H1 (cell line): Measurements from ENCODE around the gene RXFP4. TPM values are rescaled to one million over a fixed set of nuclear protein-coding genes. Genes with fewer than 3 reads are reported as not detected.

ENCODE experiments used
- CTCF ChIA-PET: fragments of 300-600 bp; sonication (Branson Sonifier 250); formaldehyde crosslinking; loops from one replicate; lab custom pipeline; 2021; ENCODE audit not compliant: partially characterized antibody; lab: Charles Lee
- POLR2A ChIA-PET: fragments of 300-600 bp; sonication (Branson Sonifier 250); formaldehyde crosslinking; loops from one replicate; lab custom pipeline; 2021; ENCODE audit warnings: inconsistent platforms; ENCODE audit not compliant: partially characterized antibody; lab: Charles Lee
- DNase-seq, 2 experiments: peaks; one replicate each; pipeline versions ENCODE4 v3.0.0 to v3.0.0-alpha.2; 2010 to 2022; ENCODE audit warnings: low spot score in 2 of 2, low read depth in 1 of 2, mixed read lengths in 1 of 2
- FAIRE-seq: peaks from 2 replicates; lab custom pipeline; 2011; peaks lifted over from hg19 to GRCh38; lab: Jason Lieb, UNC
- H2AFZ ChIP-seq: 2 replicates; pipeline ENCODE4 v1.8.1; 2012; ENCODE audit warnings: low read length, inconsistent platforms
- H2AK5ac ChIP-seq: 2 replicates; pipeline ENCODE4 v1.6.1; 2013; ENCODE audit warnings: low read depth, low read length
- H2BK120ac ChIP-seq: replicated peaks from 2 replicates; pipeline ENCODE3; 2013; ENCODE audit warnings: low read depth, low read length, inconsistent platforms
- H2BK12ac ChIP-seq: 2 replicates; pipeline ENCODE4 v1.6.1; 2013; ENCODE audit warnings: low read depth, low read length
- H2BK15ac ChIP-seq: 2 replicates; pipeline ENCODE4 v1.6.1; 2013; ENCODE audit warnings: low read length
- H2BK20ac ChIP-seq: 2 replicates; pipeline ENCODE4 v1.6.1; 2013; ENCODE audit warnings: low read length
- H2BK5ac ChIP-seq: 2 replicates; pipeline ENCODE4 v1.6.1; 2013; ENCODE audit warnings: low read depth, low read length
- H3K14ac ChIP-seq: 2 replicates; pipeline ENCODE4 v1.6.1; 2013; ENCODE audit warnings: inconsistent platforms; ENCODE audit not compliant: insufficient read length
- H3K18ac ChIP-seq: 2 replicates; pipeline ENCODE4 v1.6.1; 2013; ENCODE audit warnings: low read length; ENCODE audit errors: extremely low read depth
- H3K23ac ChIP-seq: 2 replicates; pipeline ENCODE4 v1.6.1; 2013; ENCODE audit warnings: inconsistent platforms; ENCODE audit not compliant: insufficient read length
- H3K23me2 ChIP-seq: 2 replicates; pipeline ENCODE4 v1.6.1; 2013; ENCODE audit warnings: low read depth, low read length
- H3K27ac ChIP-seq: 2 replicates; pipeline ENCODE4 v1.6.1; 2011; ENCODE audit warnings: low read depth, low read length, inconsistent platforms
- H3K27me3 ChIP-seq, 4 experiments: replicated peaks in 1 of 4; 1 replicate in 1 of 4; 2 replicates in 3 of 4; pipeline versions ENCODE4 v1.6.1 to v1.8.1; 2011 to 2013; ENCODE audit warnings: low read length in 3 of 4, mild to moderate bottlenecking in 3 of 4, inconsistent platforms in 2 of 4, mixed read lengths in 2 of 4, moderate library complexity in 1 of 4; ENCODE audit not compliant: control insufficient read depth in 3 of 4, insufficient read depth in 3 of 4; ENCODE audit errors: extremely low read depth in 1 of 4
- H3K36me3 ChIP-seq, 4 experiments: 2 replicates each; pipeline versions ENCODE4 v1.6.1 to v1.8.1; 2011 to 2013; ENCODE audit warnings: mild to moderate bottlenecking in 4 of 4, low read length in 3 of 4, moderate library complexity in 2 of 4, control low read depth in 1 of 4, inconsistent platforms in 1 of 4; ENCODE audit not compliant: insufficient read depth in 4 of 4, control insufficient read depth in 2 of 4
- H3K4ac ChIP-seq: replicated peaks from 2 replicates; pipeline ENCODE3; 2013; ENCODE audit warnings: low read length, low read depth, mixed read lengths, inconsistent platforms; ENCODE audit not compliant: insufficient read length
- H3K4me1 ChIP-seq, 4 experiments: replicated peaks in 1 of 4; 1 replicate in 1 of 4; 2 replicates in 3 of 4; pipeline versions ENCODE4 v1.6.1 to v1.8.1; 2011 to 2013; ENCODE audit warnings: low read length in 3 of 4, inconsistent platforms in 2 of 4, mixed read lengths in 1 of 4; ENCODE audit not compliant: insufficient read depth in 4 of 4, control insufficient read depth in 3 of 4
- H3K4me2 ChIP-seq, 2 experiments: 2 replicates each; pipeline versions ENCODE4 v1.6.1 to v1.8.1; 2011 to 2013; ENCODE audit warnings: low read depth in 2 of 2, low read length in 2 of 2, control low read depth in 1 of 2, inconsistent platforms in 1 of 2, mild to moderate bottlenecking in 1 of 2; ENCODE audit not compliant: insufficient read depth in 1 of 2
- H3K4me3 ChIP-seq, 4 experiments: fragments of 200-600, 300-600 bp in 1 of 4; sonication (generic), shearing (Covaris generic), sonication (Bioruptor Twin) in 1 of 4; 2 replicates each; pipeline versions ENCODE4 v1.5.1 to v1.8.1; 2011 to 2016; ENCODE audit warnings: low read length in 4 of 4, low read depth in 3 of 4, control low read depth in 2 of 4, inconsistent platforms in 2 of 4, mild to moderate bottlenecking in 2 of 4, mixed read lengths in 1 of 4, moderate library complexity in 1 of 4; ENCODE audit not compliant: insufficient read depth in 2 of 4; ENCODE audit errors: extremely low read depth in 1 of 4
- H3K56ac ChIP-seq: replicated peaks from 2 replicates; pipeline ENCODE3; 2013; ENCODE audit warnings: low read depth, mild to moderate bottlenecking, mixed read lengths, low read length, inconsistent platforms; ENCODE audit not compliant: insufficient read length
- H3K79me1 ChIP-seq: 2 replicates; pipeline ENCODE4 v1.6.1; 2013; ENCODE audit warnings: low read depth, low read length, control low read depth
- H3K79me2 ChIP-seq, 2 experiments: 2 replicates each; pipeline versions ENCODE4 v1.6.1 to v1.8.1; 2012 to 2013; ENCODE audit warnings: low read length in 2 of 2, mild to moderate bottlenecking in 2 of 2, inconsistent platforms in 1 of 2; ENCODE audit not compliant: insufficient read depth in 2 of 2, control insufficient read depth in 1 of 2
- H3K9ac ChIP-seq, 4 experiments: replicated peaks in 1 of 4; 1 replicate in 1 of 4; 2 replicates in 3 of 4; pipeline versions ENCODE4 v1.6.1 to v1.8.1; 2011 to 2013; ENCODE audit warnings: low read depth in 3 of 4, low read length in 3 of 4, control low read depth in 2 of 4, mild to moderate bottlenecking in 2 of 4, moderate library complexity in 2 of 4, inconsistent platforms in 1 of 4; ENCODE audit errors: extremely low read depth in 1 of 4
- H3K9me3 ChIP-seq, 2 experiments: 2 replicates each; pipeline versions ENCODE4 v1.6.1 to v1.8.1; 2012 to 2013; ENCODE audit warnings: mild to moderate bottlenecking in 2 of 2, moderate library complexity in 2 of 2, control low read depth in 1 of 2, inconsistent platforms in 1 of 2, low read depth in 1 of 2, low read length in 1 of 2, mixed read lengths in 1 of 2; ENCODE audit not compliant: insufficient read depth in 2 of 2
- H4K20me1 ChIP-seq, 2 experiments: replicated peaks in 1 of 2; 2 replicates each; pipeline versions ENCODE3 to v1.8.1; 2011 to 2013; ENCODE audit warnings: inconsistent platforms in 2 of 2, low read length in 2 of 2, mild to moderate bottlenecking in 1 of 2; ENCODE audit not compliant: insufficient read depth in 2 of 2, control insufficient read depth in 1 of 2
- H4K5ac ChIP-seq: 2 replicates; pipeline ENCODE4 v1.6.1; 2013; ENCODE audit warnings: low read length, low read depth, mixed read lengths, inconsistent platforms; ENCODE audit not compliant: insufficient read length
- H4K8ac ChIP-seq: 2 replicates; pipeline ENCODE4 v1.8.0; 2013; ENCODE audit warnings: mild to moderate bottlenecking, moderate library complexity, low read length, inconsistent platforms; ENCODE audit not compliant: insufficient read depth; ENCODE audit errors: extremely low read depth
- H4K91ac ChIP-seq: replicated peaks from 2 replicates; pipeline ENCODE3; 2013; ENCODE audit warnings: low read length, mixed read lengths, inconsistent platforms; ENCODE audit not compliant: insufficient read length
- ASH2L ChIP-seq: fragments of 200-600, 300-600 bp; sonication (generic); IDR thresholded peaks from one replicate; pipeline ENCODE4 v1.7.1; 2017; ENCODE audit warnings: low read length
- ATF3 ChIP-seq: IDR thresholded peaks from 2 replicates; pipeline ENCODE4 v1.6.1; 2011; ENCODE audit warnings: low read depth, mild to moderate bottlenecking, low read length; ENCODE audit not compliant: insufficient read depth
- CEBPB ChIP-seq: IDR thresholded peaks from 2 replicates; pipeline ENCODE4 v1.6.1; 2012; ENCODE audit warnings: low read depth, low read length
- CHD2 ChIP-seq: IDR thresholded peaks from 2 replicates; pipeline ENCODE4 v1.6.1; 2012; ENCODE audit warnings: low read length, improper control_type of control experiment
- GABPA ChIP-seq: IDR thresholded peaks from 2 replicates; pipeline ENCODE4 v1.6.1; 2011; ENCODE audit warnings: mild to moderate bottlenecking, low read length, moderate library complexity, borderline replicate concordance; ENCODE audit not compliant: insufficient read depth
- KDM1A ChIP-seq: fragments of 200-600, 300-600 bp; sonication (generic); IDR thresholded peaks from 2 replicates; pipeline ENCODE4 v1.7.1; 2016; ENCODE audit warnings: mild to moderate bottlenecking, low read length, borderline replicate concordance
- POLR2AphosphoS5 ChIP-seq: IDR thresholded peaks from 2 replicates; pipeline ENCODE4 v1.6.1; 2011; ENCODE audit warnings: low read depth, low read length
- RXRA ChIP-seq: IDR thresholded peaks from 2 replicates; pipeline ENCODE4 v1.6.1; 2011; ENCODE audit warnings: low read depth, mild to moderate bottlenecking, low read length, moderate library complexity; ENCODE audit not compliant: insufficient read depth
- SIN3A ChIP-seq, 2 experiments: IDR thresholded peaks in 1 of 2; conservative IDR thresholded peaks in 1 of 2; 2 replicates each; pipeline ENCODE4 v1.6.1; 2011 to 2012; ENCODE audit warnings: low read length in 2 of 2, improper control_type of control experiment in 1 of 2, low read depth in 1 of 2, mild to moderate bottlenecking in 1 of 2
- SIRT6 ChIP-seq: IDR thresholded peaks from one replicate; pipeline ENCODE4 v1.7.1; 2012; ENCODE audit warnings: low read length, inconsistent platforms
- TBP ChIP-seq: IDR thresholded peaks from 2 replicates; pipeline ENCODE4 v1.6.1; 2011; ENCODE audit warnings: low read depth, low read length, improper control_type of control experiment
- USF2 ChIP-seq: IDR thresholded peaks from 2 replicates; pipeline ENCODE4 v1.6.1; 2011; ENCODE audit warnings: low read length, improper control_type of control experiment
- WGBS, 2 experiments: shearing (Covaris generic) in 1 of 2; methylation state at CpG; one replicate each; pipeline versions ENCODE4 v1.1.6 to v1.1.7; 2013 to 2015; ENCODE audit warnings: low lambda C conversion rate in 2 of 2, mixed read lengths in 2 of 2, inconsistent platforms in 1 of 2, low coverage in 1 of 2, missing lambda C conversion rate in 1 of 2; ENCODE audit not compliant: insufficient replicate concordance in 2 of 2, insufficient coverage in 1 of 2, insufficient read length in 1 of 2; ENCODE audit errors: extremely low coverage in 1 of 2, missing lambda C conversion rate in 1 of 2; 5-methylcytosine and 5-hydroxymethylcytosine counted together
- polyA plus RNA-seq, 7 experiments: library from polyadenylated mRNA; depleted of rRNA in 3 of 7; stranded (reverse) in 5 of 7; unstranded in 2 of 7; fragments of >200 nt in 5 of 7; fragments of 200-250 nt in 2 of 7; gene quantifications; 1 replicate in 5 of 7; 2 replicates in 1 of 7; 4 replicates in 1 of 7; pipeline versions ENCODE4 v1.2.1 to v1.2.3, GENCODE V29; 2011 to 2013; ENCODE audit warnings: missing spikeins in 2 of 7, mixed read lengths in 2 of 7
- total RNA-seq: library from RNA; stranded (reverse); fragmentation: NEBNext Ultra II Directional; extraction: Animal tissue kit (Norgen Biotek cat#: 25700); gene quantifications from 2 replicates; pipeline ENCODE4 v1.2.1, GENCODE V29; 2021

Gene RXFP4
- total and polyA plus RNA-seq, 2 of the 8 experiments (the other 6 are each of a cell fraction or from before 2014, with no cell fraction given), result not detected

DNA sequence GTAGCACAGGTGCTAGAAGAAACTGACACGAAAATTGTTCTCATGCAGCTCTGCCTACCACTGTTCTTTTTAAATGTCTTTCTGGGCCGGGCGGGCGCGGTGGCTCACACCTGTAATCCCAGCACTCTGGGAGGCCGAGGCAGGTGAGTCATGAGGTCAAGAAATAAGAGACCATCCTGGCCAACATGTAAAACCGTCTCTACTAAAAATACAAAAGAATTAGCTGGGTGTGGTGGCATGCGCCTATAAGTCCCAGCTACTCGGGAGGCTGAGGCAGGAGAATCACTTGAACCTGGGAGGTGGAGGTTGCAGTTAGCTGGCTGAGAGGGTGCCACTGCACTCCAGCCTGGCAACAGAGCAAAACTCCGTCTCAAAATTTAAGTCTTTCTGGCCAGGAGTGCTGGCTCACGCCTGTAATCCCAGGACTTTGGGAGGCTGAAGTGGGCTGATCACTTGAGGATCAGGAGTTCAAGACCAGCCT, 29.3 kb upstream of the RXFP4 start:
- H4K5ac ChIP-seq, result no peak overlapping the region
- no peak overlapping the region for H3K56ac ChIP-seq
- peaks cover 0 to 3% (median 1%) of the 10 kb centered on the region in 4 experiments; a peak in 2 of 7 replicates for H3K4me1 ChIP-seq
- no peak overlapping the region for H3K27ac ChIP-seq
- WGBS, 2 experiments, result 88% methylated on average over 11 of the region's 11 CpGs; no CpG with 5 or more reads in 1 of the 2 experiments
- FAIRE-seq, result no peak
- no peak overlapping the region for H3K4ac ChIP-seq
- H4K91ac ChIP-seq, result no peak overlapping the region
- no peak overlapping the region for H3K18ac ChIP-seq
- DNase-seq, result no peak
- H2AFZ ChIP-seq, result no peak overlapping the region
- ChIA-PET POLR2A (interaction anchor here (0.5 to 6.6 kb wide), 15 partner anchors 12 to 369 kb away, joined by 3 to 60 read pairs (median 4); partner anchors contain the start of gene KHDC4), CTCF (interaction anchor here (1.1 kb wide), 1 partner anchor 56 kb away, joined by 3 read pairs; no protein-coding TSS in a partner anchor)
- H3K79me1 ChIP-seq, result no peaks in the 10 kb centered on the region; the same call in 1 of the 2 replicates
- H3K14ac ChIP-seq, result no peak overlapping the region
- no peak overlapping the region for H2BK15ac ChIP-seq
- H3K79me2 ChIP-seq, result peaks cover 0 to 11% of the 10 kb centered on the region in 2 experiments; a peak in 1 of 4 replicates
- H4K20me1 ChIP-seq, result peaks cover 0 to 5% of the 10 kb centered on the region in 2 experiments
- no peak overlapping the region for H2BK5ac ChIP-seq
- peaks cover 21 to 65% (median 44%) of the 10 kb centered on the region in 4 experiments for H3K36me3 ChIP-seq
- H3K23ac ChIP-seq, result no peak overlapping the region
- no peak overlapping the region for H2BK12ac ChIP-seq
- no peak overlapping the region for H4K8ac ChIP-seq
- no peak overlapping the region for H2AK5ac ChIP-seq
- no peak overlapping the region for H2BK120ac ChIP-seq
- no peak overlapping the region for H3K9ac ChIP-seq
- no peaks in the 10 kb centered on the region for H3K9me3 ChIP-seq
- H3K4me3 ChIP-seq, result no peak overlapping the region
- H2BK20ac ChIP-seq, result no peak overlapping the region
- H3K27me3 ChIP-seq, result no peaks in the 10 kb centered on the region
- H3K4me2 ChIP-seq, result no peak overlapping the region
- H3K23me2 ChIP-seq, result peaks cover 3% of the 10 kb centered on the region; the same call in 1 of the 2 replicates
- TF ChIP-seq GABPA (no peak), RXRA (no peak), ATF3 (no peak), CEBPB (no peak), SIN3A (conservative IDR thresholded peaks at IDR 0.05 in 1 of 2, IDR thresholded peaks at IDR 0.05 in 1 of 2; ENCODE audit: low read depth in 1 of 2, low read length in 2 of 2) (no peak), TBP (no peak), KDM1A (no peak), POLR2AphosphoS5 (no peak; the same call in 1 of the 2 replicates), USF2 (no peak), SIRT6 (no peak), ASH2L (no peak), CHD2 (no peak)
